ENCODE measurements around the gene ZP2. TPM values are rescaled to one million over a fixed set of nuclear protein-coding genes. Genes with fewer than 3 reads are reported as not detected.

ZP2 gene
- total and polyA plus RNA-seq, 4 donors = not detected

DNA sequence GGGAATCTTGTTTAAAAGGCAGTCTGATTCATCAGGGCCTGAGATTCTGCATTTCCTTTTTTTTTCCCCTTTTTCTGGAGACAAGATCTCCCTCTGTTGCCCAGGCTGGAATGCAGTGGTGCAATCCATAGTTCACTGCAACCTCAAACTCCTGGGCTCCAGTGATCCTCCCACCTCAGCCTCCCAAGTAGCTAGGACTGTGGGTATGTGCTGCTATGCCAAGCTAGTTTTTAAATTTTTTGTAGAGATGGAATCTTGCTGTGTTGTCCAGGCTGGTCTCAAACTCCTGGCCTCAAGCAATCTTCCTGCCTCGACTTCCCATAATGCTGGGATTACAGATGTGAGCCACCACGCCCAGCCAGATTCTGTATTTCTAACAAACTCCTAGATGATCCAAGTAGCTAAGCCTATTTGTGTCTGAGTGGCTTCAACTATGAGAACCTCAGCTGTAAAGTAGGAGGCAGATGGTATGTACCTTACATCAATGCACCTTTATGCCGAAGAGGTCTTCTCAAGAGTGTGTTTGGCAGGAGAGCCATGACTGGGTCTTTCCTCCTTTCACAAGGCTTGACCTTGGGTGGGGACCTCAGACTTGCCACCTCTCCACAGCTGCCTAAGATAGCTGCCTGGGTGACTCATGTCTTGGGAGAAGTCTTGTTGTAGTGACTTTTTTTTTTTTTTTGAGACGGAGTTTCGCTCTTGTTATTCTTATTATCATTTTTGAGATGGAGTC, 42.0 kb downstream of the ZP2 start:
- Histone ChIP-seq H3K36me3 (ENCODE audit: control insufficient read depth in 4 of 4, insufficient read depth in 3 of 4, low read depth in 1 of 4, low read length in 3 of 4) (peaks cover 0 to 2% (median 0%) of the 10 kb centered on the region in 4 donors), H3K4me1 (ENCODE audit: control insufficient read depth in 4 of 4, insufficient read depth in 4 of 4, low read length in 3 of 4) (no peaks in the 10 kb centered on the region), H3K4me3 (ENCODE audit: low read depth in 1 of 3, low read length in 3 of 3) (no peak overlapping the region), H3K27me3 (ENCODE audit: control insufficient read depth in 4 of 4, insufficient read depth in 4 of 4, low read length in 3 of 4) (no peaks in the 10 kb centered on the region), H3K9me3 (ENCODE audit: control insufficient read depth in 4 of 4, low read length in 3 of 4) (no peaks in the 10 kb centered on the region), H3K9ac (ENCODE audit: low read depth in 1 of 2, low read length in 2 of 2) (no peak overlapping the region), H3K27ac (ENCODE audit: low read depth in 1 of 2, low read length in 2 of 2) (no peak overlapping the region)
- WGBS = 95% methylated on average over 5 of the region's 5 CpGs
- TF ChIP-seq NR2F2 (IDR thresholded peaks at IDR 0.05) (no peak), TAF1 (conservative IDR thresholded peaks at IDR 0.05) (no peak), HNF4G (IDR thresholded peaks at IDR 0.05) (no peak), YY1 (IDR thresholded peaks at IDR 0.05) (no peak), EGR1 (IDR thresholded peaks at IDR 0.05; ENCODE audit: low read depth in 2 of 2) (no peak), GABPA (IDR thresholded peaks at IDR 0.05 in 1 of 2, conservative IDR thresholded peaks at IDR 0.05 in 1 of 2) (no peak), RAD21 (IDR thresholded peaks at IDR 0.05) (no peak), FOXA1 (IDR thresholded peaks at IDR 0.05) (no peak), RXRA (IDR thresholded peaks at IDR 0.05) (no peak), FOXA2 (IDR thresholded peaks at IDR 0.05) (no peak), JUND (IDR thresholded peaks at IDR 0.05) (no peak), SP1 (IDR thresholded peaks at IDR 0.05) (no peak), HNF4A (conservative IDR thresholded peaks at IDR 0.05) (no peak)
- TF ChIP-seq, protein P1, sequence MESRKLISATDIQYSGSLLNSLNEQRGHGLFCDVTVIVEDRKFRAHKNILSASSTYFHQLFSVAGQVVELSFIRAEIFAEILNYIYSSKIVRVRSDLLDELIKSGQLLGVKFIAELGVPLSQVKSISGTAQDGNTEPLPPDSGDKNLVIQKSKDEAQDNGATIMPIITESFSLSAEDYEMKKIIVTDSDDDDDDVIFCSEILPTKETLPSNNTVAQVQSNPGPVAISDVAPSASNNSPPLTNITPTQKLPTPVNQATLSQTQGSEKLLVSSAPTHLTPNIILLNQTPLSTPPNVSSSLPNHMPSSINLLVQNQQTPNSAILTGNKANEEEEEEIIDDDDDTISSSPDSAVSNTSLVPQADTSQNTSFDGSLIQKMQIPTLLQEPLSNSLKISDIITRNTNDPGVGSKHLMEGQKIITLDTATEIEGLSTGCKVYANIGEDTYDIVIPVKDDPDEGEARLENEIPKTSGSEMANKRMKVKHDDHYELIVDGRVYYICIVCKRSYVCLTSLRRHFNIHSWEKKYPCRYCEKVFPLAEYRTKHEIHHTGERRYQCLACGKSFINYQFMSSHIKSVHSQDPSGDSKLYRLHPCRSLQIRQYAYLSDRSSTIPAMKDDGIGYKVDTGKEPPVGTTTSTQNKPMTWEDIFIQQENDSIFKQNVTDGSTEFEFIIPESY (IDR thresholded peaks at IDR 0.05) = no peak
- TF ChIP-seq, protein P2, sequence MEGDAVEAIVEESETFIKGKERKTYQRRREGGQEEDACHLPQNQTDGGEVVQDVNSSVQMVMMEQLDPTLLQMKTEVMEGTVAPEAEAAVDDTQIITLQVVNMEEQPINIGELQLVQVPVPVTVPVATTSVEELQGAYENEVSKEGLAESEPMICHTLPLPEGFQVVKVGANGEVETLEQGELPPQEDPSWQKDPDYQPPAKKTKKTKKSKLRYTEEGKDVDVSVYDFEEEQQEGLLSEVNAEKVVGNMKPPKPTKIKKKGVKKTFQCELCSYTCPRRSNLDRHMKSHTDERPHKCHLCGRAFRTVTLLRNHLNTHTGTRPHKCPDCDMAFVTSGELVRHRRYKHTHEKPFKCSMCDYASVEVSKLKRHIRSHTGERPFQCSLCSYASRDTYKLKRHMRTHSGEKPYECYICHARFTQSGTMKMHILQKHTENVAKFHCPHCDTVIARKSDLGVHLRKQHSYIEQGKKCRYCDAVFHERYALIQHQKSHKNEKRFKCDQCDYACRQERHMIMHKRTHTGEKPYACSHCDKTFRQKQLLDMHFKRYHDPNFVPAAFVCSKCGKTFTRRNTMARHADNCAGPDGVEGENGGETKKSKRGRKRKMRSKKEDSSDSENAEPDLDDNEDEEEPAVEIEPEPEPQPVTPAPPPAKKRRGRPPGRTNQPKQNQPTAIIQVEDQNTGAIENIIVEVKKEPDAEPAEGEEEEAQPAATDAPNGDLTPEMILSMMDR (IDR thresholded peaks at IDR 0.05; ENCODE audit: low read depth, low read length, missing input control) = no peak
- TF ChIP-seq, protein P3, sequence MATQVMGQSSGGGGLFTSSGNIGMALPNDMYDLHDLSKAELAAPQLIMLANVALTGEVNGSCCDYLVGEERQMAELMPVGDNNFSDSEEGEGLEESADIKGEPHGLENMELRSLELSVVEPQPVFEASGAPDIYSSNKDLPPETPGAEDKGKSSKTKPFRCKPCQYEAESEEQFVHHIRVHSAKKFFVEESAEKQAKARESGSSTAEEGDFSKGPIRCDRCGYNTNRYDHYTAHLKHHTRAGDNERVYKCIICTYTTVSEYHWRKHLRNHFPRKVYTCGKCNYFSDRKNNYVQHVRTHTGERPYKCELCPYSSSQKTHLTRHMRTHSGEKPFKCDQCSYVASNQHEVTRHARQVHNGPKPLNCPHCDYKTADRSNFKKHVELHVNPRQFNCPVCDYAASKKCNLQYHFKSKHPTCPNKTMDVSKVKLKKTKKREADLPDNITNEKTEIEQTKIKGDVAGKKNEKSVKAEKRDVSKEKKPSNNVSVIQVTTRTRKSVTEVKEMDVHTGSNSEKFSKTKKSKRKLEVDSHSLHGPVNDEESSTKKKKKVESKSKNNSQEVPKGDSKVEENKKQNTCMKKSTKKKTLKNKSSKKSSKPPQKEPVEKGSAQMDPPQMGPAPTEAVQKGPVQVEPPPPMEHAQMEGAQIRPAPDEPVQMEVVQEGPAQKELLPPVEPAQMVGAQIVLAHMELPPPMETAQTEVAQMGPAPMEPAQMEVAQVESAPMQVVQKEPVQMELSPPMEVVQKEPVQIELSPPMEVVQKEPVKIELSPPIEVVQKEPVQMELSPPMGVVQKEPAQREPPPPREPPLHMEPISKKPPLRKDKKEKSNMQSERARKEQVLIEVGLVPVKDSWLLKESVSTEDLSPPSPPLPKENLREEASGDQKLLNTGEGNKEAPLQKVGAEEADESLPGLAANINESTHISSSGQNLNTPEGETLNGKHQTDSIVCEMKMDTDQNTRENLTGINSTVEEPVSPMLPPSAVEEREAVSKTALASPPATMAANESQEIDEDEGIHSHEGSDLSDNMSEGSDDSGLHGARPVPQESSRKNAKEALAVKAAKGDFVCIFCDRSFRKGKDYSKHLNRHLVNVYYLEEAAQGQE (IDR thresholded peaks at IDR 0.05) = no peak
- TF ChIP-seq, protein P4, sequence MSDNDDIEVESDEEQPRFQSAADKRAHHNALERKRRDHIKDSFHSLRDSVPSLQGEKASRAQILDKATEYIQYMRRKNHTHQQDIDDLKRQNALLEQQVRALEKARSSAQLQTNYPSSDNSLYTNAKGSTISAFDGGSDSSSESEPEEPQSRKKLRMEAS (IDR thresholded peaks at IDR 0.05) = no peak
- TF ChIP-seq, protein P5, sequence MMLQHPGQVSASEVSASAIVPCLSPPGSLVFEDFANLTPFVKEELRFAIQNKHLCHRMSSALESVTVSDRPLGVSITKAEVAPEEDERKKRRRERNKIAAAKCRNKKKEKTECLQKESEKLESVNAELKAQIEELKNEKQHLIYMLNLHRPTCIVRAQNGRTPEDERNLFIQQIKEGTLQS (IDR thresholded peaks at IDR 0.05) = no peak
- DNase-seq (ENCODE audit: low spot score) = no peak
